Measurements from ENCODE around the gene COX19.

Gene COX19, protein sequence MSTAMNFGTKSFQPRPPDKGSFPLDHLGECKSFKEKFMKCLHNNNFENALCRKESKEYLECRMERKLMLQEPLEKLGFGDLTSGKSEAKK

DNA sequence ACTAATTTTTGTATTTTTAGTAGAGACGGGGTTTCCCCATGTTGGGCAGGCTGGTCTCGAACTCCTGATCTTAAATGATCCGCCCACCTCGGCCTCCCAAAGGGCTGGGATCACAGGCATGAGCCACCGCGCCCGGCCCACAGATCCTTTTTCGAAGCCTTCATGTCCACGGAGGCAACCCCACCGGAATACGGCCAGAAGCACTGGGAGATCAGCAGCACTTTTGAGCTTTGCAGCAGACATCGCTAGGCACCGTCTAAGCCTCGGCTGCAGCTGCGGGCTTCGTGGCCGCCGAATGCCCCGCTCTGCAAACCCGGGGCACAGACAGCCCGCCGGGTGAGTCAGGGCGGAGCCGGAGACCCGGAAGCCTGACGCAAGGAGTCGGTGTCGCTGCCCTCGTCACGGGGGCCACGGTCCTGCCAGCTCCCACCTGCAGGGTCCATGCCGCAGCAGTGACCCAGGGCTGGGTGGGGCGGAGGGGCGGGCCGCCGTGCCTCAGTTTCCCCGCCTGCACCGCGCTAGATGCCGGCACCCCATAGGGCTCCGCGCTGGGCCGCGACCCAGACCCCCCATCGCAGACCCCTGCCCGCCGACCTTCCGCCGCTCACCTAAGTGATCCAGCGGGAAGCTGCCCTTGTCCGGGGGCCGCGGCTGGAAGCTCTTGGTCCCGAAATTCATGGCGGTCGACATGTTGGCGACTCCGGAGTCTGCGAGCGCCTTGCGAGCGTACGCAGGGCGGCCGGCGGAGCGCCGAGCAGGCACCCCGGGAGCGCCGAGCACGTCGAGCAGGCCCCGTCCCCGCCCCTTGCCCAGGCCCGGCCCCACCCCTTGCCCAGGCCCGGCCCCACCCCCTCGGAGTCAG lies at the start of gene COX19:
Gene COX19, minus strand, starts transcription at position 730 of the 862 bp plus-strand sequence. Its CDS starts 40 bp downstream, at position 690.
- peak; percentile 80 to 88 (median 85) for DNase-seq (ENCODE audit: low read depth in 2 of 3, low spot score in 2 of 3)

DNA sequence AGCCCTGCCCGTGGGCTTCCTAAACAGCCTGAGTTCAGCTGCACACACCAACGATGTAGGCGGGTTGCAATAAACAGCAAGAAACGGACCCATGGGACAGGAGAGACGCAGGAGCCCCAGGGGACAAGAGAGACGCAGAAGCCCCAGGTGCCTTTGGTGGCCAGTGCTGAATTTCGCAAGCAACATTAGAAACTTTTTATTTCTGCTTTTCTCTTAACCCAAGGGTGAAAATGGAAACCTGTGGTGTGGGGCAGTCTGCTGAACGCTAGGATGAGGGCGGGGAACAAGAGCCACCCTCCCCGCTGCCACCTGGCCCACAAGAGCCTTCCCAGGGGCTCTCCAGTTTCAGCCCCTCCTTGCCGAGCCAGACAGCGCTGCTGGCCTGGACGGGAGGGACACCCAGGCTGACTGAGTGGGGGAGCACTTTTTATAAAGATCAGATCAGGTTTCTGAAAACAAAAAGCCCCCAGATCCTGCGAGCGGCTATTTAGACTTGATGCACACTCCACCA lies 49.0 kb upstream of the COX19 start:
- DNase-seq (ENCODE audit: low read depth in 2 of 3, low spot score in 2 of 3): no peak

DNA sequence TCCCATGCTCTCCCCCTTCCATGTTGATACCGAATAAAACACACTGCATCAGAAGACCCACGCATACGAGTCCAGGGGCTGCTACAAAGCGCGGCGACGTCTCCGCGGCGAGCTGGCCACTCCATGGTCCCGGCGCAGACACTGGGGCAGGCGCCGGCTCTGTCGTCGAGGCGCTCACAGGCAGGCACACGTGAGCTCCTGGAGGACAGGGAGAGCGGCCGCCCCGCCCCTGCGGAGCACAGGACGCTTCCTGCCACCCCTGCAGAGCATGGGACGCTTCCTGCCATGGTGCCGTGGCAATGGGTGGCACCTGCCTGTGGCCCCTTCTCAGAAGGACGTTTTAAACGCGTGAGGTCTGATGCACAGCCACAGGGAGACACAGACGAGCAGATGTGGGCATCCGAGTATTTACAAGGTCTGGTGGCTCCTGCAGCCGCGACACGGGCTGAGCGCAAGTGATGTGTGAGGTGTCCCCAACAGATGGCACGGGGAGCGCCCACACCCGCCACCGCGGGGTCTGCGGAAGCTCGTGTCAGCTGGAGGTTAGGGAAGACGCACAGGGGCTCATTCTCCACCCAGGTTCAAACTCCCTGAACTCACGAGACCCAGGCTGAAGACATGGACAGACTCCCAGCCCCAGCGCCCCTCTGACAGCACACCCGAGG lies 47.6 kb upstream of the COX19 start:
- no peak for DNase-seq (ENCODE audit: low read depth in 2 of 3, low spot score in 2 of 3)

DNA sequence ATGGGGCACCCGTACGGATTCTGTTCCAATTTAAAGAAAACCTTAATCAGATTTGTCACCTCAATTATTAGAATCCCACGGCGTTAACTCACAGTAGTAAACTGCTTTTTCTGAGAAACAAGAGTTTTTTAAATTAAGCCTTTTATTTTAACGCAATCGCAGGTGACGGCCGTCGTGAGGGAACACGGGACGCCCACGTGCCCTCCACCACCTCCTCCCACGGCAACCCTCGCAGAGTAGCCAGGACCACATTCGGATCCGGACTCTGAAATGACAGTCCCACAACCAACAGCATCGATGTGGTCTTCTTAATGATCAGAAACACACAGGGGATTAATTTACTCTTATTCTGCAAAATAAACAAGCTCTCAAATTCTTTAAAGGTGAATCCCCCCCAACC lies 47.0 kb upstream of the COX19 start:
- DNase-seq (ENCODE audit: low read depth in 2 of 3, low spot score in 2 of 3): no peak

DNA sequence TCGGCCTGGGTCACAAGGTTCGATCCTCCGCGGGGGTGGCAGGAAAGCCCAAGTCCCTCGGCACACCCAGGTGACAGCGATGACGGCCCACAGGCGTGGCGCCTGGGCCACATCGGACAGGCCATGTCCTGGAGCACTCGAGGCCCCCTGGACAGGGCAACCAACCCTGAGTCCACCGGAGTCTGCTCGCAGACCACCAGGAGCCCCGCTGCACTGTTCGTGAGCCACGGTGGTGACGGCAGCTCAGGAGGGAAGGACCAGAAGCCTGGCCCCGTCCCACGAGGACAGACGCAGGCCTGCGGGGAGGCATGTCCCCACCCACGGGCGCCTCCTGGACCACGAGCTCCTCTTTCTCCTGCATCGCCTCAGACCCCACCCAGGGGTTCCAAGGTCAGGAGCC lies 46.6 kb upstream of the COX19 start:
- no peak for DNase-seq (ENCODE audit: low read depth in 2 of 3, low spot score in 2 of 3)

DNA sequence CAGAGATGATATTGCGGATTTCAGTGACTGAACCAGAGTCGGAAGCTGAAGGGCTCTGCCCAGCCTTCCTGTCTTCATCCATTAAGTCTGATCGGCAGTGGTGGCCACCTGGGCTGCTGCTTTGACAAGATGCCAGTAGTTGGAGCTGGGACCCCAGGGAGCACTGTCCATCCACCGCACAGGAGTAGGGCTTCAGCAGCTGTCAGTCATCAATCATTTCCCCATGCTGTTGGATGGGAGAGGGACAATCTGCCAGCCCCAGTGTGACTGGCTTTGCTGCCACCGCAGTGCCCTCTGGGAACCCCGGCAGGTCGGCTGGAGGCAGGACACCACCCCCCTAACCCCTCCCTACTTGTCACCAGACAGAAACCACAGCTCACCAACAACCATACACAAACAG lies 46.0 kb upstream of the COX19 start:
- no peak for DNase-seq (ENCODE audit: low read depth in 2 of 3, low spot score in 2 of 3)

DNA sequence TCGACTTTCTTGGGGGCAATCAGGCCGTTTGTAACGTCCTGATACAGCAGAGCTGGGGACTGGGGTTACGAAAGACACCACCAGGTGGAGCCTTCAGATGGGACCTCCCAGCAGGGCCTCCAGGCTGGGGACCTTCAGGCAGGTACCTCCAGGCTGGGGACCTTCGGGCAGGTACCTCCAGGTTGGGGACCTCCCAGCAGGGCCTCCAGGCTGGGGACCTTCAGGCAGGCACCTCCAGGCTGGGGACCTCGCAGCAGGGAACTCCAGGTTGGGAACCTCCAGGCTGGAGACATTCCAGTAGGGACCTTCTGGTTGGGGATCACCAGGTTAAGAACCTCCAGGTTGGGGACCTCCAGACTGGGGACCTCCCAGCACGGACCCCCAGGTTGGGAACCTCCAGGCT lies 45.5 kb upstream of the COX19 start:
- no peak for DNase-seq (ENCODE audit: low read depth in 2 of 3, low spot score in 2 of 3)

DNA sequence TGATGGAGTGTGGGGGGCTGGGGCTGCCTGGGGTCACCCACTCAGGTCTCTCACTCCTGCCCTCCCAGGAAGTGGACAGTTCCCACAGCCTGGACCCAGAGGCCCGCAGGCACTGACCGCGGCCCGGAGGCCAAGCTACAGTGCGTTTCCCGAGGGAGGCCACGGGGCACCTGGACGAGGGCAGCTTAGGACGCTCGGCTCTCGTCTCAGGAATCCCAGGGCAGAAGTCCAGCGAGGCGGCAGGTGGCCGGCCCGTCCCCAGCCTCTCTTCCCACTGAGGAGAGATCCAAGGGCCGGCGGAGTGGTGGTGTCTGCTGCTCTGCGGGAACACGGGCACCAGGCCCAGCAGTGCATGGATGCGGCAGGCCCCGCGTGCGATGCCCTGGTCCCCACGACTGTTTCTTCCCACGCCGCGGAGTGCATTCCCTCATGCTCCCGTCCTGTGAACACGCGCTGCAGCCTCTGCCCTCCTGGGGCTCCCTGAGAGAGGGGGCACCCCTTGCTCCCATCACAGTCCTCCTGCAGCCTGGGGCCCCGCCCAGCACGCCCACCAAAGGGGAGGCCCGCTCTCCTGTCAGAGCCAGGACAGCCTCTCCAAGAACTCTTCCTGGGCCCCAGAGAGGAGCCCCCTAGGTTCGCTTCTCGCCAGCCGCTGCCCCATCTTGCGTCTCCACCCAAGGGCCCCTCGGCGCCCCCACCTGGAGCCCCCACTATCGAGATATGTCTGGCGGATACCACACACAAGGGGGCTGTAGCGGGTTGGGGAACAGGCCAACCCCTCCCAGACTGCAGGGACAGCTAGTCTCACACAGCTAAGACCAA lies 44.7 kb upstream of the COX19 start:
- DNase-seq (ENCODE audit: low read depth in 2 of 3, low spot score in 2 of 3): no peak

DNA sequence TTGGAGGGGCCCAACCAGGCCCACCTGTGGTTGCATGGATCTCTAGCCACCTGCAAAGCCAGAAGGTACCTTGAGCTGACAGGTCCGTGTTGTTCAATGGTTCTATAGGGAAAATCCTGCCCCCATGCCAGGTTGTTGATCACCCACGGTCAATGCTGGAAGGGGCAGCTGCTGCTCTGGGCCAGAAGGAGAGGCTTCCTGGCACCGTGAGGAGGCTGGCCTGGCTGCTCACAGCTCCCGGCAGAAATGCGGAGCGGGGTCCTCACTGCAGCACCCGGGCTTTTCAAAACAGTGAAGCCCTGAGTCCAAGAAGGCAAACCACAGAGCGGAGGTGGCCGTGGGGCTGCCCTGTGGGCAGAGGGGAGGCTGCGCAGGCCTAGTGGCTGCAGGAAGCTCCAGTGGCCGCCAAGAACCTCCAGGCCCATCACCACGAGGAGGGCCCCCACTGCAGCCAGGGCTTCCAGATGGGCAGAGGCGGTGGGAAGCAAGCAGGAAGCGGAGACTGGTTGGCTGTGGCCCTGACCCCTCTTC lies 44.0 kb upstream of the COX19 start:
- no peak for DNase-seq (ENCODE audit: low read depth in 2 of 3, low spot score in 2 of 3)

DNA sequence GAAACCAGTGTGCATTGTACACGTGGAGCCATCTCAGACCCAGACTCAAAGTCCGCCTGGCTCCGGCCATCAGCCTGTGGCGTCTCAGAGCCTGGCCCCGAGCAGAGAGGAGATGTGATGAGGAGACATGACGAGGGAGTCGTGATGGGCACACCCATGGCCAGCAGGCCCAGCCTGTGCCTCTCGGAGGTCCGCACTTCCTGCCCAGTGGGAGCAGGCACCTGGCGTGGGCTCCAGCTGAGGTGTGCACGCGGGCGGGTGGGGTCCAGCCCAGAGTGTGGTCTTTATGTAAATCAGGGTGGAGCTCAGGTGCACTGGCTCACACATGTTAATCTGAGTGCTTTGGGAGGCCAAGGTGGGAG lies 43.0 kb upstream of the COX19 start:
- DNase-seq (ENCODE audit: low read depth in 2 of 3, low spot score in 2 of 3): no peak

DNA sequence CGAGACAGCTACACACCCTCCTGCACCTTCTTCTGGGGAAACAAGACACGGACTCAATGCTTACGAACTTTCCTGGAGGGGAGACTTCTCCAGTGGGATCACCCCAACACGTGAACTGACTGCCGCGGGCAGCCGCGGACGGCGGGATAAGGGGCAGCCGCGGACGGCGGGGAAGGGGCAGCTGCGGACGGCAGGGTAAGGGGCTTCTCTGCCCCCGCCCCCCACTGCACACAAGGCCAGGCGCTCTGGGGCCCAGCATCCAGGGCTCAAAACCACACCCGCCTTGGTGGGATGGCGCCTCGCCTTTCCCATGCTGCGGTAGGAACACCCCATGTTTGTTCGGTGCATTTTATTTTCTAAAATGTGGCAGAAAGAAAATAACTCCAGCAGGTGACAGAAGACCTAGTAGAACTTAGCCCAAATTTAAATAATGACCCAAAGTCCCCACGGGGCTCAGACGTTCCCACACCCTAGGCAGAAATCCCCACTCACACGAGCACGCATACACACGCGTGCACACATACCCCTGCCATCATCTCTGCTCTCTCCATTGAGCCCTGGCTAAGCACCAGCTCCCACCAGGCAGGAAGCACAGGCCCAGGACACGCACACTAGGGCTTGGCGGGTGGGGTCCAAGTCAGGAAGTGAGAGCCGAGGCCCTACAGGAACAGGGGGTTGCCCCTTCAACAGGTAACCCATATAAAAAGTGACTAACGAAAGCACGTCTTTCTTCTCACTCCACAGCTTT lies 42.4 kb upstream of the COX19 start:
- no peak for DNase-seq (ENCODE audit: low read depth in 2 of 3, low spot score in 2 of 3)

DNA sequence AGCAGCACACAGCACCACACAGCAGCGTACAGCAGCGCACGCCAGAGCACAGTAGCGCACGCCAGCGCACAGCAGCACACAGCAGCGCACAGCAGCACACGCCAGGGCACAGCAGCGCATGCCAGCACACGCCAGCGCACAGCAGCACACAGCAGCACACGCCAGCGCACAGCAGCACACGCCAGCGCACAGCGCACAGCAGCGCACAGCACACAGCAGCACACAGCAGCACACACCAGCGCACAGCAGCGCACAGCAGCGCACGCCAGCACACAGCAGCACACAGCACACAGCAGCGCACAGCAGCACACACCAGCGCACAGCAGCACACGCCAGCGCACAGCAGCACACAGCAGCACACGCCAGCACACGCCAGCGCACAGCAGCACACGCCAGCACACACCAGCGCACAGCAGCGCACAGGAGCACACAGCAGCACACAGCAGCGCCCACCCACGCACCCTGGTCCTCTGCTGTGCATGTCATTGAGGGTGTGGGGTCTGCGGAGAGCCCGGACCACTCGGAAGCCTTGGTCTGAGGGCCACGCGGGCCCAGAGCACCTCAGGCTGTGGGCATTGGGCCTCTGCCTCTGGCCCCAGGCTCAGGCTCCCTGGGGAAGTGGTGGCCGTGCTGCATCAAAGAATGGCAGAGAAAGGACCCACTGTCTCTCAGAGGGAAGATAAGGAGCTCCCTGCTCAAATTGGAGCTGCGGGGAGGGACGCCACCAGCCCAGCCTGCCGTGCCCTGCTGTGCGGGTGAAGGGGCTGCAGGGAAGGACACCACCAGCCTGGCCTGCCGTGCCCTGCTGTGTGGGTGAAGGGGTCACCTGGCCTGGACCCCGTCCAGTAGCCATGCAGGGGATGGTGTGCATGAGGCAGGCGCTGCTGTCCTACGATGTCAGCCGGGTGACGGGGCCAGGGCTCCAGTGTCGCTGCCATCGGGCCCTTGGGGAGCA lies 41.5 kb upstream of the COX19 start:
- DNase-seq (ENCODE audit: low read depth in 2 of 3, low spot score in 2 of 3): no peak

DNA sequence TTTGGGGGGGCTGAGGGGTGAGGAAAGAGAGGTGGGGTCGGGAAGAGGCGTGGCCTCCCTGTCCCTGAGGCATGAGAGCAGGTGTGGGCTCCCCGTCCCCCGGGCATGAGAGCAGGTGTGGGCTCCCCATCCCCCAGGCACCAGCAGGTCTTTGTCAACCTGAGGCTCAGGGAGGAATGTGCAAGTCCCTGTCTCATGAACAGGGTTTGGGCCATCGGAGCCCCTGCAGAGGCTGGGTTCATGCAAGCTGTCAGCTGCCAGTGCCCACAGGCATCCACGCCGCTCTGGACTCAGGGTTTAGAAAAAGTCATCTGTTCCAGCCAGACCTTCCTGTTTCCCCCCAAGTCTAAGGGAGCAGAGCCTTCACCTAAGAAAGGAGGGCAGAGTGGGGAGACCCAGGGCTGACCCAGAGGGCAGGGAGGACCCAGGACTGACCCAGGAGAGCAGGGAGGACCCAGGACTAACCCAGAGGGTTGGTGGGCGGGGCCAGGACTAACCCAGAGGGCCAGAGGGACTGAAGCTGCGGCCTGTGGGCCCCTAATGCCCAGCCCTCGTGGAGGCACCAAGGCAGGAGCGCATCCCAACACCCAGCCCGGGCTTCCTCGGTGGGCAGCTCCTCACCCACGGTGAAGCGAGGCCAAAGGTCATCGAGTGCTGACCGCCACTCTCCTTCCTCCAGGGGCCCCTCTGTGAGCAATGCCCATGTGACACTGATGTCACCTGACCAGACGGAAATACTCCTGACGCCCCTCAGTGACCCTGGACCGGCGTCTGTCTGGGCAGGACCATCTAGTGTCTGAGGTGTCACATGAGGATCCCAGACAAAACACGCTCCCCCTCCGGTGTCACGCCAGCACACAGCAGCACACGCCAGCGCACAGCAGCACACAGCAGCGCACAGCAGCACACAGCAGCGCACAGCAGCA lies 40.1 kb upstream of the COX19 start:
- no peak for DNase-seq (ENCODE audit: low read depth in 2 of 3, low spot score in 2 of 3)

DNA sequence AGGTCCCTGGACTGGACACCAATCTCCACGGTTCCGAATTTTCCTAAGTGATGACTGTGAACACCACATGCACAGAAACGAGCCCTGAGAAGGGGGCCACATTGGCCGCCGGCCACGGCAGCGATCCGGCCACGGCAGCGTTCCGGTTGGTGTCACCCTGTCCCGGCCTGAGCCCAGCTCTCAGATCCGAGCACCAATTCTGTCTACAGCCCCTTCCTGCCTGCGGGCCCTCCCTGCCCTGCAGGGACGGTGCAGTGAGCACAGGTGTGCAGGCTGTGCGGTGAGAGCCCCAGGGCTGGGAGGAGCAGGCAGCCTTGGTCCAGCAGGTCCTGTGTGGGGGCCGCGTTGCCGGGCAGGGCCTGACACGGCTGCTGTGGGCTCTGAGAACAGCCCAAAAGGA lies 39.3 kb upstream of the COX19 start:
- no peak for DNase-seq (ENCODE audit: low read depth in 2 of 3, low spot score in 2 of 3)

DNA sequence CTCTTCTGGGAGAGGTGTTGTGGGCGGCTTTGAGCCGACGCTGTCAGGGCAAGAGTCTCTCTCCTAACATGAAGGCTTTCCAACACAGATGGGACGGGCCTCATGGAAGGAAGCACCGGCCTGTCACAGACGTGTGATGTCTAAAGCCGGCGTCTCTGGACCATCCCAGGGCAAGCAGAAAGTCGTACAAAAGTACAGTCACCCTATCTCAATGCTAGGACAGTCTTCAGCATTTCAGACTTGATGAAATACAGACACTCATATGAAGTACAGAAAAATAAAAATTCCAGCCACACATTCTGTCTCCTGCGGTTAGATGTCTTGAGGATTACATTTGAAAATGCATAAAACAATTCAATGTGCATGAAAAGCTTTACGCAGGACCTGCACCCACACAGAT lies 38.2 kb upstream of the COX19 start:
- DNase-seq (ENCODE audit: low read depth in 2 of 3, low spot score in 2 of 3): no peak

DNA sequence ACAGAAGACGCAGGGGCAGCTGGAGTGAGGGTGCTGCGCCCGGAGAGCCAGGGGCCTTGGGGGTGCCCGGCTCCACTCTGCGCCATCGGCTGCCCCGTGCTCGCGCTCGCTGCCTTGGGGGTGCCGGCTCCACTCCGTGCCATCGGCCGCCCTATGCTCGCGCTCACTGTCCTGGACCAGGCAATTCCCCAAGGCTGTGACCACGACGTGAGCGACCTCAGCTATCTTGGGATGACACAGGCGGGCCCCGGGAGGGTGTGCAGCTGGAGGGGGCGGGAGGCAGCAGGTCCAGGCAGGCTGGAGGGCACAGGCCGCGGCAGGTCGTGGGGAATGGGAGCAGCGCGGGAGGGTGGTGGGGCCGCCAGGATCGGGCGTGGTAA lies 37.4 kb upstream of the COX19 start:
- no peak for DNase-seq (ENCODE audit: low read depth in 2 of 3, low spot score in 2 of 3)

DNA sequence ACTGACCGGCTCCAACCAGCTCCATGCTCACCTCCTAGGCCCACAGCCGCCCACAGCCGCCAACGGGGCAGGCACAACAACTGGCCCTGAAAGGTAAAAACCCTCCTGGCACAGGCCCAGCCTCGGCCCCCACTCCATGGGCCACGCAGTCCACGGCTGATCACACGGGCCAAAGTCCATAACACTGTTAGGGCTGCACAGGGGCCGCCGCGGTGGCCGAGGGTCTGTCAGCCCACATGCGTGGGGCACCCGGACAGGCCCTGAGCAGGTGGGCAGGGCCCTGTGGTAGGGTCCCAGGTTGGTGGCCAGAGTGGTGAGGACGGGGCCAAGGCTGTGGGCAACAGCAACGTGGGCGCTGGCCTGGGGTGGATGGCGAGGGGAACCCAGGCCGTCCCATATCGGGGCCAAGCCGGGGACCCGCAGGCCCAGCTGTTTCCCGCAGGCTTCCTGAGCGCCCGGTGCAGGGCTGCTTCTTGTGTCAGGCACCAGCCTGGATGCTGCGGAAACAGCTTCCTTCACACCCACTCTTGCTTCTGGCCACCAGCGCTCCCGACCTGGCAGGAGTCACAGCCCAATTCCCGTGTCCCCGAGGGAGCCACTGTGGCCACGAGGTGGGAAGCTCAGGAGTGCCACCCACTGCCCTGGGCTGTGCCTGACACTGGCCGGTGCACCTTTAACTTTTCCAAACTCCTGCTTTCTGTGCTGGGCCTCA lies 36.8 kb upstream of the COX19 start:
- no peak for DNase-seq (ENCODE audit: low read depth in 2 of 3, low spot score in 2 of 3)
